ENCODE results near the gene FAM43A. TPM values are rescaled to one million over a fixed set of nuclear protein-coding genes. Genes with fewer than 3 reads are reported as not detected.

Gene FAM43A
- total RNA-seq, 2 experiments from 2014 or later = 2.4 to 2.6 TPM

DNA sequence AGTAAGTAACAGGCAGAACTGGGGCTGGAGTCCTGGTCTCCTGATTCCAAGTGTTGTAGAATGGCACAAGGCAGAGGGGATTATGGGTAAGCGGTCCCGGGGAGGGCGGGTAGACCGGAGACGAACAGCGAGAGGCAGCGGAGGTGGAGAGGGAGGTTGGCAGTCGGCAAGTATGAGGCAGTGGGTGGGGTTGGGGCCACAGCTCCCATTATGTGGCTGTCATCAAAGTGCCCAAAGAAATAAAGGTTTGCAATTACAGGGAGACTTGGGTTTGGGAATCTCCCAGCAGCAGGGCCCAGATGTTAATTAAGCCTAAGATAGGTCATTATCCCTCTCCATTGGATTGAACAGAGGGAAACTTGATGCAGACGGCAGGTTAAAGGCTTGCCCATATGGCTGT is 16.9 kb downstream of the FAM43A start:
- Mint-ChIP-seq H3K9me3 (no peaks in the 10 kb centered on the region), H3K4me1 (ENCODE audit: low read depth) (no peaks in the 10 kb centered on the region), H3K36me3 (ENCODE audit: low read depth) (no peaks in the 10 kb centered on the region), H3K27me3 (no peaks in the 10 kb centered on the region), H3K27ac (no peak overlapping the region), H3K4me3 (no peak overlapping the region)
- TF ChIP-seq, protein P1, sequence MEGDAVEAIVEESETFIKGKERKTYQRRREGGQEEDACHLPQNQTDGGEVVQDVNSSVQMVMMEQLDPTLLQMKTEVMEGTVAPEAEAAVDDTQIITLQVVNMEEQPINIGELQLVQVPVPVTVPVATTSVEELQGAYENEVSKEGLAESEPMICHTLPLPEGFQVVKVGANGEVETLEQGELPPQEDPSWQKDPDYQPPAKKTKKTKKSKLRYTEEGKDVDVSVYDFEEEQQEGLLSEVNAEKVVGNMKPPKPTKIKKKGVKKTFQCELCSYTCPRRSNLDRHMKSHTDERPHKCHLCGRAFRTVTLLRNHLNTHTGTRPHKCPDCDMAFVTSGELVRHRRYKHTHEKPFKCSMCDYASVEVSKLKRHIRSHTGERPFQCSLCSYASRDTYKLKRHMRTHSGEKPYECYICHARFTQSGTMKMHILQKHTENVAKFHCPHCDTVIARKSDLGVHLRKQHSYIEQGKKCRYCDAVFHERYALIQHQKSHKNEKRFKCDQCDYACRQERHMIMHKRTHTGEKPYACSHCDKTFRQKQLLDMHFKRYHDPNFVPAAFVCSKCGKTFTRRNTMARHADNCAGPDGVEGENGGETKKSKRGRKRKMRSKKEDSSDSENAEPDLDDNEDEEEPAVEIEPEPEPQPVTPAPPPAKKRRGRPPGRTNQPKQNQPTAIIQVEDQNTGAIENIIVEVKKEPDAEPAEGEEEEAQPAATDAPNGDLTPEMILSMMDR (IDR thresholded peaks at IDR 0.05) = no peak
- Histone ChIP-seq H3K36me3 (ENCODE audit: insufficient read depth, low read length) (no peaks in the 10 kb centered on the region), H3K27me3 (ENCODE audit: control insufficient read depth in 1 of 2, insufficient read depth in 2 of 2, low read length in 2 of 2) (no peaks in the 10 kb centered on the region), H3K9me3 (ENCODE audit: control insufficient read depth in 1 of 2, insufficient read depth in 1 of 2, low read length in 2 of 2) (peaks cover under 1 to 5% of the 10 kb centered on the region in 2 experiments), H3K4me1 (ENCODE audit: insufficient read depth, low read length) (no peaks in the 10 kb centered on the region), H3K27ac (ENCODE audit: low read depth in 1 of 2, low read length in 2 of 2) (no peak overlapping the region), H3K4me3 (ENCODE audit: low read length) (no peak overlapping the region)
- ChIA-PET POLR2A (no interaction called here), CTCF (interaction anchor here (0.7 kb wide), 1 partner anchor 16 kb away, joined by 3 read pairs; no protein-coding TSS in a partner anchor)
- intact Hi-C loops (cut with DNase I, micrococcal nuclease) = no loop called here
- DNase-seq = no peak
- no peak for ATAC-seq (ENCODE audit: poor library complexity)

GRCh38 chr3:194705227-194705626 is 19.5 kb downstream of the FAM43A start:
- H3K4me3 ChIP-seq (ENCODE audit: low read length) = no peak overlapping the region
- H3K9me3 ChIP-seq (ENCODE audit: control insufficient read depth in 1 of 2, insufficient read depth in 1 of 2, low read length in 2 of 2) = peaks cover 0 to 5% of the 10 kb centered on the region in 2 experiments
- intact Hi-C loops (cut with DNase I, micrococcal nuclease) = no loop called here
- H3K4me1 ChIP-seq (ENCODE audit: insufficient read depth, low read length) = no peaks in the 10 kb centered on the region
- TF ChIP-seq, protein P1 (IDR thresholded peaks at IDR 0.05) = no peak
- Mint-ChIP-seq H3K4me1 (ENCODE audit: low read depth) (no peaks in the 10 kb centered on the region), H3K9me3 (no peaks in the 10 kb centered on the region), H3K27ac (no peak overlapping the region), H3K36me3 (ENCODE audit: low read depth) (no peaks in the 10 kb centered on the region), H3K4me3 (no peak overlapping the region), H3K27me3 (no peaks in the 10 kb centered on the region)
- no peak overlapping the region for H3K27ac ChIP-seq (ENCODE audit: low read depth in 1 of 2, low read length in 2 of 2)
- DNase-seq (no peak), ATAC-seq (ENCODE audit: poor library complexity) (no peak)
- ChIA-PET POLR2A (no interaction called here), CTCF (no interaction called here)
- H3K36me3 ChIP-seq (ENCODE audit: insufficient read depth, low read length) = no peaks in the 10 kb centered on the region
- no peaks in the 10 kb centered on the region for H3K27me3 ChIP-seq (ENCODE audit: control insufficient read depth in 1 of 2, insufficient read depth in 2 of 2, low read length in 2 of 2)

DNA sequence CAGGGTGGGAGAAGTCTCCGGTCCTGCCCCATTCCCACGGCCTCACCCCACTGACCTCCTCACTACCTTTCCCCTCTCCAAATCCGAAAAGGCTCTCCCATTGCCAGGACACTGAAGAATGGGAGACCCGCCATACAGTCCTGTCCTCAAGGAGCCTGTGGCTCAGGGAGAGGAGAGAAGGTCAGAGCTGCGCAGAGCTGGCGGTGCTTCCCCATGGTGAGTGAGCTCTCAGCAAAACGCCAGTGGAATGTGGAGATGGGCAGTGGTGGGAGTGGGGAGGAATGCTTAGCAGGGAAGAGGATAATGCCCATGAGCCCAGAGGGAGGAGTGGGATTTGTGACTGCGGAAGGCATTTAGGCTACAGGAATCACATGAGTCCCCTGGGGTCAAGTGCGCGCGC is 20.1 kb downstream of the FAM43A start:
- H3K4me3 Mint-ChIP-seq = no peak overlapping the region
- DNase-seq (no peak), ATAC-seq (ENCODE audit: poor library complexity) (no peak)
- intact Hi-C loops (cut with DNase I, micrococcal nuclease) = no loop called here
- H3K27me3 ChIP-seq (ENCODE audit: control insufficient read depth in 1 of 2, insufficient read depth in 2 of 2, low read length in 2 of 2) = no peaks in the 10 kb centered on the region
- TF ChIP-seq, protein P1 (IDR thresholded peaks at IDR 0.05) = no peak
- H3K4me3 ChIP-seq (ENCODE audit: low read length) = no peak overlapping the region
- H3K36me3 Mint-ChIP-seq (ENCODE audit: low read depth) = no peaks in the 10 kb centered on the region
- H3K9me3 ChIP-seq (ENCODE audit: control insufficient read depth in 1 of 2, insufficient read depth in 1 of 2, low read length in 2 of 2) = peaks cover 0 to 5% of the 10 kb centered on the region in 2 experiments
- ChIA-PET CTCF (no interaction called here), POLR2A (no interaction called here)
- H3K4me1 Mint-ChIP-seq (ENCODE audit: low read depth) = no peaks in the 10 kb centered on the region
- H3K9me3 Mint-ChIP-seq = no peaks in the 10 kb centered on the region
- H3K27ac Mint-ChIP-seq = no peak overlapping the region
- H3K27me3 Mint-ChIP-seq = no peaks in the 10 kb centered on the region
- no peaks in the 10 kb centered on the region for H3K4me1 ChIP-seq (ENCODE audit: insufficient read depth, low read length)
- no peaks in the 10 kb centered on the region for H3K36me3 ChIP-seq (ENCODE audit: insufficient read depth, low read length)
- no peak overlapping the region for H3K27ac ChIP-seq (ENCODE audit: low read depth in 1 of 2, low read length in 2 of 2)

Data from CD4-positive, alpha-beta T cell (primary cell).